Loucy (cell line): ENCODE measurements around the gene ARL17B.
"Not testable (repeated sequence)": the region's sequence is repeated elsewhere in the genome, so short reads cannot be mapped to it uniquely, and the experiment has no call there.

Experiments
- H2AFZ ChIP-seq: fragments of 200-600 bp; sonication (generic); 2 replicates; pipeline ENCODE4 v1.6.0; 2016; ENCODE audit warnings: antibody characterized with exemption, mild to moderate bottlenecking, low read length, moderate library complexity
- H3F3A ChIP-seq: fragments of 200-600 bp; 2 replicates; pipeline ENCODE4 v1.6.0; 2016; ENCODE audit warnings: antibody characterized with exemption, low read depth, mild to moderate bottlenecking
- H3K27me3 ChIP-seq: fragments of 200-600 bp; sonication (generic); 2 replicates; pipeline ENCODE4 v1.6.1; 2014; ENCODE audit warnings: low read length, mild to moderate bottlenecking; ENCODE audit not compliant: insufficient read depth, poor library complexity, severe bottlenecking
- H3K36me3 ChIP-seq: fragments of 200-600 bp; sonication (generic); 2 replicates; pipeline ENCODE4 v1.6.1; 2016; ENCODE audit warnings: low read length; ENCODE audit not compliant: insufficient read depth
- H3K4me1 ChIP-seq: fragments of 200-600 bp; sonication (generic); 2 replicates; pipeline ENCODE4 v1.5.1; 2014; ENCODE audit warnings: low read length, mild to moderate bottlenecking; ENCODE audit not compliant: insufficient read depth, poor library complexity, severe bottlenecking
- H3K4me2 ChIP-seq: fragments of 200-600 bp; sonication (generic); 2 replicates; pipeline ENCODE4 v1.6.0; 2014; ENCODE audit warnings: antibody characterized with exemption, low read length, low read depth, mild to moderate bottlenecking; ENCODE audit not compliant: poor library complexity, severe bottlenecking
- H3K4me3 ChIP-seq: fragments of 200-600 bp; sonication (generic); 2 replicates; pipeline ENCODE4 v1.5.1; 2014; ENCODE audit warnings: low read length, mild to moderate bottlenecking, mixed read lengths; ENCODE audit not compliant: poor library complexity, severe bottlenecking
- H3K79me2 ChIP-seq: fragments of 200-600 bp; sonication (generic); 2 replicates; pipeline ENCODE4 v1.6.1; 2014; ENCODE audit warnings: low read length; ENCODE audit not compliant: insufficient read depth
- H3K9ac ChIP-seq: fragments of 200-600 bp; sonication (generic); 2 replicates; pipeline ENCODE4 v1.6.0; 2014; ENCODE audit warnings: mild to moderate bottlenecking, low read depth, low read length, moderate library complexity; ENCODE audit not compliant: poor library complexity, severe bottlenecking
- H3K9me2 ChIP-seq: fragments of 200-600 bp; sonication (generic); replicated peaks from 2 replicates; pipeline ENCODE4 v1.6.1; 2016; ENCODE audit warnings: low read depth, low read length, mixed read lengths
- H3K9me3 ChIP-seq: fragments of 200-600 bp; sonication (generic); 2 replicates; pipeline ENCODE4 v1.6.1; 2014; ENCODE audit warnings: mild to moderate bottlenecking, antibody characterized with exemption, low read length, low read depth; ENCODE audit not compliant: insufficient read depth
- H4K20me1 ChIP-seq: fragments of 200-600 bp; sonication (generic); 2 replicates; pipeline ENCODE4 v1.6.0; 2014; ENCODE audit warnings: antibody characterized with exemption, low read length, mild to moderate bottlenecking; ENCODE audit not compliant: insufficient read depth, poor library complexity, severe bottlenecking
- CTCF ChIP-seq: fragments of 200-600 bp; sonication (generic); conservative IDR thresholded peaks from 2 replicates; pipeline ENCODE4 v1.5.1; 2014; ENCODE audit warnings: mild to moderate bottlenecking, antibody characterized with exemption, low read length

Gene ARL17B

GRCh38 chr17:46253722-46254121 lies 107.8 kb downstream of the ARL17B start:
- not testable (repeated sequence) for H3F3A ChIP-seq, H3K9ac ChIP-seq, H4K20me1 ChIP-seq, H3K9me2 ChIP-seq, H3K36me3 ChIP-seq, H2AFZ ChIP-seq, H3K4me2 ChIP-seq, H3K4me1 ChIP-seq, H3K79me2 ChIP-seq, H3K27me3 ChIP-seq, H3K9me3 ChIP-seq, H3K4me3 ChIP-seq
- peak; percentile 57 for TF ChIP-seq CTCF

GRCh38 chr17:46252804-46253203 lies 108.8 kb downstream of the ARL17B start:
- H3K27me3 ChIP-seq, H3K79me2 ChIP-seq, H3K4me2 ChIP-seq, H2AFZ ChIP-seq, H3K36me3 ChIP-seq, H3K4me1 ChIP-seq, H3K9ac ChIP-seq, H3K4me3 ChIP-seq, H3K9me2 ChIP-seq, H4K20me1 ChIP-seq, H3F3A ChIP-seq, H3K9me3 ChIP-seq: not testable (repeated sequence)

- not testable (repeated sequence) for H3K9me2 ChIP-seq, H2AFZ ChIP-seq, H3K4me2 ChIP-seq, H4K20me1 ChIP-seq, H3F3A ChIP-seq, H3K36me3 ChIP-seq, H3K9ac ChIP-seq, H3K79me2 ChIP-seq, H3K27me3 ChIP-seq, H3K4me3 ChIP-seq, H3K4me1 ChIP-seq, H3K9me3 ChIP-seq
Measured at GRCh38 chr17:46249153-46249552, 112.4 kb downstream of the ARL17B start.

GRCh38 chr17:46244949-46245768 lies 116.4 kb downstream of the ARL17B start:
- H3K79me2 ChIP-seq, H3K27me3 ChIP-seq, H3K4me2 ChIP-seq: not testable (repeated sequence)

GRCh38 chr17:46244339-46244913 lies 117.1 kb downstream of the ARL17B start:
- H3K36me3 ChIP-seq, H3K9ac ChIP-seq, H3K4me2 ChIP-seq, H3K9me3 ChIP-seq, H3K4me1 ChIP-seq, H2AFZ ChIP-seq, H3K9me2 ChIP-seq, H3K4me3 ChIP-seq, H3K27me3 ChIP-seq, H3K79me2 ChIP-seq, H4K20me1 ChIP-seq, H3F3A ChIP-seq: not testable (repeated sequence)

More at GRCh38 chr17:46244949-46245768, 116.4 kb downstream of the ARL17B start:
- H4K20me1 ChIP-seq, H3K4me3 ChIP-seq, H3F3A ChIP-seq, H3K4me1 ChIP-seq, H2AFZ ChIP-seq, H3K9ac ChIP-seq, H3K9me2 ChIP-seq, H3K36me3 ChIP-seq, H3K9me3 ChIP-seq: not testable (repeated sequence)

- not testable (repeated sequence) for H3K4me3 ChIP-seq, H3K9ac ChIP-seq, H2AFZ ChIP-seq, H3K36me3 ChIP-seq, H3K4me2 ChIP-seq, H3F3A ChIP-seq, H4K20me1 ChIP-seq, H3K4me1 ChIP-seq, H3K9me2 ChIP-seq, H3K27me3 ChIP-seq, H3K9me3 ChIP-seq, H3K79me2 ChIP-seq
Measured at GRCh38 chr17:46243928-46244327, 117.6 kb downstream of the ARL17B start.

GRCh38 chr17:46243505-46243904 lies 118.1 kb downstream of the ARL17B start:
- not testable (repeated sequence) for H2AFZ ChIP-seq, H3K36me3 ChIP-seq, H3K9ac ChIP-seq, H3K27me3 ChIP-seq, H3K4me1 ChIP-seq, H3K9me2 ChIP-seq, H3K4me3 ChIP-seq, H3K9me3 ChIP-seq, H3K4me2 ChIP-seq, H3K79me2 ChIP-seq, H3F3A ChIP-seq, H4K20me1 ChIP-seq
